Keratinocyte (primary cell): ENCODE data around the gene NR1I3.

ENCODE experiments used
- EZH2 ChIP-seq: IDR thresholded peaks from one replicate; pipeline ENCODE4 v1.6.1; 2012; ENCODE audit warnings: inconsistent platforms, mild to moderate bottlenecking, low read length, moderate library complexity
- TF ChIP-seq, protein P1 (sequence below), 3 experiments: IDR thresholded peaks in 1 of 3; conservative IDR thresholded peaks in 1 of 3; optimal IDR thresholded peaks in 1 of 3; 2 replicates in 2 of 3; 3 replicates in 1 of 3; pipeline versions ENCODE3 to v1.5.1; 2011; ENCODE audit warnings: low read length in 3 of 3, mild to moderate bottlenecking in 3 of 3, moderate library complexity in 2 of 3, control low read depth in 1 of 3, inconsistent platforms in 1 of 3; ENCODE audit not compliant: insufficient read depth in 2 of 3; ENCODE audit errors: extremely low read depth in 1 of 3

DNA sequence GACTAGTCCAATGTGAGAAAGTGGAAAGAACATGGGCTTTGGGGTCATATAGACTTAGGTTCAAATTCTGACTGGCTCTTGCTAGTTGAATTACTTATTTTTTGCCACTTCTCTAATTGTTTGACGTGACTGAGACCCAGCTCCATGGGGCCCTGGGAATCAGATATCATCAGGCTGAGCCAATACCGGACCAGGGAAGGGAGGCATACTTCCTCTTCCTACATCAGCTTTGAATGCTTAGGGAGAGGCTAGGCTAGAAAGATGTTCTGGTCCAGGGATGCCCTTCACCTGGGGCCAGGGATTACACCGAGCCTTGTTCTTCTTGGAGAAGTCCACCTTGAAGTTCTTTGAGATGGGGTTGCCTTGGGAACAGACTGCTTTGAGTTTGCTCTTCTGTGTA, 3.7 kb upstream of the NR1I3 start:
- TF ChIP-seq, protein P1, sequence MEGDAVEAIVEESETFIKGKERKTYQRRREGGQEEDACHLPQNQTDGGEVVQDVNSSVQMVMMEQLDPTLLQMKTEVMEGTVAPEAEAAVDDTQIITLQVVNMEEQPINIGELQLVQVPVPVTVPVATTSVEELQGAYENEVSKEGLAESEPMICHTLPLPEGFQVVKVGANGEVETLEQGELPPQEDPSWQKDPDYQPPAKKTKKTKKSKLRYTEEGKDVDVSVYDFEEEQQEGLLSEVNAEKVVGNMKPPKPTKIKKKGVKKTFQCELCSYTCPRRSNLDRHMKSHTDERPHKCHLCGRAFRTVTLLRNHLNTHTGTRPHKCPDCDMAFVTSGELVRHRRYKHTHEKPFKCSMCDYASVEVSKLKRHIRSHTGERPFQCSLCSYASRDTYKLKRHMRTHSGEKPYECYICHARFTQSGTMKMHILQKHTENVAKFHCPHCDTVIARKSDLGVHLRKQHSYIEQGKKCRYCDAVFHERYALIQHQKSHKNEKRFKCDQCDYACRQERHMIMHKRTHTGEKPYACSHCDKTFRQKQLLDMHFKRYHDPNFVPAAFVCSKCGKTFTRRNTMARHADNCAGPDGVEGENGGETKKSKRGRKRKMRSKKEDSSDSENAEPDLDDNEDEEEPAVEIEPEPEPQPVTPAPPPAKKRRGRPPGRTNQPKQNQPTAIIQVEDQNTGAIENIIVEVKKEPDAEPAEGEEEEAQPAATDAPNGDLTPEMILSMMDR (optimal IDR thresholded peaks at IDR 0.05 in 1 of 3, IDR thresholded peaks at IDR 0.05 in 1 of 3, conservative IDR thresholded peaks at IDR 0.05 in 1 of 3; ENCODE audit: extremely low read depth in 1 of 3, insufficient read depth in 2 of 3, low read length in 3 of 3), result no peak
- no peak for TF ChIP-seq EZH2
